ENCODE results near the gene CCDC92. TPM values are rescaled to one million over a fixed set of nuclear protein-coding genes. Genes with fewer than 3 reads are reported as not detected.
"Not testable (repeated sequence)": the region's sequence is repeated elsewhere in the genome, so short reads cannot be mapped to it uniquely, and the experiment has no call there.

Gene CCDC92
- polyA plus RNA-seq, 1 donor = 36.2 TPM

GRCh38 chr12:123924539-123924938 is 48.1 kb downstream of the CCDC92 start:
- no peak for DNase-seq
- H3K9me3 ChIP-seq (ENCODE audit: control insufficient read depth, low read depth, low read length) = no peaks in the 10 kb centered on the region
- H3K27ac ChIP-seq (ENCODE audit: low read length) = no peak overlapping the region
- no CpG with 5 or more reads among the region's 4 CpGs for WGBS (ENCODE audit: insufficient coverage, low lambda C conversion rate)
- no peaks in the 10 kb centered on the region for H3K27me3 ChIP-seq (ENCODE audit: control insufficient read depth, insufficient read depth, low read length)
- no peaks in the 10 kb centered on the region for H3K4me1 ChIP-seq (ENCODE audit: control insufficient read depth, insufficient read depth, low read length)
- H3K4me3 ChIP-seq (ENCODE audit: low read length) = no peak overlapping the region
- H3K36me3 ChIP-seq (ENCODE audit: control insufficient read depth, insufficient read depth, low read length) = no peaks in the 10 kb centered on the region

GRCh38 chr12:123923927-123924326 is 48.7 kb downstream of the CCDC92 start:
- Histone ChIP-seq H3K9me3 (ENCODE audit: control insufficient read depth, low read depth, low read length) (no peaks in the 10 kb centered on the region), H3K4me3 (ENCODE audit: low read length) (no peak overlapping the region), H3K36me3 (ENCODE audit: control insufficient read depth, insufficient read depth, low read length) (no peaks in the 10 kb centered on the region), H3K27ac (ENCODE audit: low read length) (no peak overlapping the region), H3K4me1 (ENCODE audit: control insufficient read depth, insufficient read depth, low read length) (no peaks in the 10 kb centered on the region), H3K27me3 (ENCODE audit: control insufficient read depth, insufficient read depth, low read length) (no peaks in the 10 kb centered on the region)
- WGBS (ENCODE audit: insufficient coverage, low lambda C conversion rate) = no CpG with 5 or more reads among the region's 7 CpGs
- DNase-seq = no peak

GRCh38 chr12:123923038-123923437 is 49.6 kb downstream of the CCDC92 start:
- Histone ChIP-seq H3K4me3 (ENCODE audit: low read length) (no peak overlapping the region), H3K36me3 (ENCODE audit: control insufficient read depth, insufficient read depth, low read length) (no peaks in the 10 kb centered on the region), H3K27me3 (ENCODE audit: control insufficient read depth, insufficient read depth, low read length) (no peaks in the 10 kb centered on the region), H3K9me3 (ENCODE audit: control insufficient read depth, low read depth, low read length) (no peaks in the 10 kb centered on the region), H3K27ac (ENCODE audit: low read length) (no peak overlapping the region), H3K4me1 (ENCODE audit: control insufficient read depth, insufficient read depth, low read length) (no peaks in the 10 kb centered on the region)
- no CpG with 5 or more reads among the region's 2 CpGs for WGBS (ENCODE audit: insufficient coverage, low lambda C conversion rate)
- DNase-seq = no peak

- DNase-seq = no peak
- H3K4me1 ChIP-seq (ENCODE audit: control insufficient read depth, insufficient read depth, low read length) = no peaks in the 10 kb centered on the region
- WGBS (ENCODE audit: insufficient coverage, low lambda C conversion rate) = 60% methylated on average over 1 of the region's 3 CpGs
- H3K27ac ChIP-seq (ENCODE audit: low read length) = no peak overlapping the region
- no peaks in the 10 kb centered on the region for H3K36me3 ChIP-seq (ENCODE audit: control insufficient read depth, insufficient read depth, low read length)
- H3K27me3 ChIP-seq (ENCODE audit: control insufficient read depth, insufficient read depth, low read length) = no peaks in the 10 kb centered on the region
- H3K4me3 ChIP-seq (ENCODE audit: low read length) = no peak overlapping the region
- H3K9me3 ChIP-seq (ENCODE audit: control insufficient read depth, low read depth, low read length) = no peaks in the 10 kb centered on the region
Measured at GRCh38 chr12:123919980-123920360, 52.7 kb downstream of the CCDC92 start.

- no peak overlapping the region for H3K4me3 ChIP-seq (ENCODE audit: low read length)
- no peaks in the 10 kb centered on the region for H3K36me3 ChIP-seq (ENCODE audit: control insufficient read depth, insufficient read depth, low read length)
- H3K9me3 ChIP-seq (ENCODE audit: control insufficient read depth, low read depth, low read length) = no peaks in the 10 kb centered on the region
- no peaks in the 10 kb centered on the region for H3K4me1 ChIP-seq (ENCODE audit: control insufficient read depth, insufficient read depth, low read length)
- no peaks in the 10 kb centered on the region for H3K27me3 ChIP-seq (ENCODE audit: control insufficient read depth, insufficient read depth, low read length)
- no peak overlapping the region for H3K27ac ChIP-seq (ENCODE audit: low read length)
- WGBS (ENCODE audit: insufficient coverage, low lambda C conversion rate) = no CpG with 5 or more reads among the region's 19 CpGs
- DNase-seq = no peak
Measured at GRCh38 chr12:123917337-123917850, 55.2 kb downstream of the CCDC92 start.

- H3K27me3 ChIP-seq (ENCODE audit: control insufficient read depth, insufficient read depth, low read length) = no peaks in the 10 kb centered on the region
- H3K9me3 ChIP-seq (ENCODE audit: control insufficient read depth, low read depth, low read length) = no peaks in the 10 kb centered on the region
- no peak overlapping the region for H3K4me3 ChIP-seq (ENCODE audit: low read length)
- no peaks in the 10 kb centered on the region for H3K4me1 ChIP-seq (ENCODE audit: control insufficient read depth, insufficient read depth, low read length)
- DNase-seq = no peak
- H3K27ac ChIP-seq (ENCODE audit: low read length) = no peak overlapping the region
- H3K36me3 ChIP-seq (ENCODE audit: control insufficient read depth, insufficient read depth, low read length) = no peaks in the 10 kb centered on the region
- 80% methylated on average over 1 of the region's 5 CpGs for WGBS (ENCODE audit: insufficient coverage, low lambda C conversion rate)
Measured at GRCh38 chr12:123916729-123917128, 55.9 kb downstream of the CCDC92 start.

GRCh38 chr12:123914726-123915333 is 57.8 kb downstream of the CCDC92 start:
- DNase-seq = no peak
- Histone ChIP-seq H3K27me3 (ENCODE audit: control insufficient read depth, insufficient read depth, low read length) (no peaks in the 10 kb centered on the region), H3K9me3 (ENCODE audit: control insufficient read depth, low read depth, low read length) (no peaks in the 10 kb centered on the region), H3K36me3 (ENCODE audit: control insufficient read depth, insufficient read depth, low read length) (no peaks in the 10 kb centered on the region), H3K4me1 (ENCODE audit: control insufficient read depth, insufficient read depth, low read length) (no peaks in the 10 kb centered on the region), H3K27ac (ENCODE audit: low read length) (no peak overlapping the region), H3K4me3 (ENCODE audit: low read length) (no peak overlapping the region)
- no CpG with 5 or more reads among the region's 20 CpGs for WGBS (ENCODE audit: insufficient coverage, low lambda C conversion rate)

GRCh38 chr12:123912415-123913380 is 59.9 kb downstream of the CCDC92 start:
- Histone ChIP-seq H3K4me3 (ENCODE audit: low read length) (no peak overlapping the region), H3K36me3 (ENCODE audit: control insufficient read depth, insufficient read depth, low read length) (no peaks in the 10 kb centered on the region), H3K9me3 (ENCODE audit: control insufficient read depth, low read depth, low read length) (no peaks in the 10 kb centered on the region), H3K27ac (ENCODE audit: low read length) (no peak overlapping the region), H3K4me1 (ENCODE audit: control insufficient read depth, insufficient read depth, low read length) (no peaks in the 10 kb centered on the region), H3K27me3 (ENCODE audit: control insufficient read depth, insufficient read depth, low read length) (no peaks in the 10 kb centered on the region)
- DNase-seq = no peak
- WGBS (ENCODE audit: insufficient coverage, low lambda C conversion rate) = 90% methylated on average over 3 of the region's 25 CpGs

- H3K4me1 ChIP-seq (ENCODE audit: control insufficient read depth, insufficient read depth, low read length); H3K27ac ChIP-seq (ENCODE audit: low read length); H3K36me3 ChIP-seq (ENCODE audit: control insufficient read depth, insufficient read depth, low read length); H3K27me3 ChIP-seq (ENCODE audit: control insufficient read depth, insufficient read depth, low read length); H3K4me3 ChIP-seq (ENCODE audit: low read length); H3K9me3 ChIP-seq (ENCODE audit: control insufficient read depth, low read depth, low read length); DNase-seq: not testable (repeated sequence)
- no CpG with 5 or more reads among the region's 9 CpGs for WGBS (ENCODE audit: insufficient coverage, low lambda C conversion rate)
Measured at GRCh38 chr12:123911672-123912409, 60.8 kb downstream of the CCDC92 start.

GRCh38 chr12:123910761-123911193 is 61.9 kb downstream of the CCDC92 start:
- no peaks in the 10 kb centered on the region for H3K9me3 ChIP-seq (ENCODE audit: control insufficient read depth, low read depth, low read length)
- no peak for DNase-seq
- no peaks in the 10 kb centered on the region for H3K27me3 ChIP-seq (ENCODE audit: control insufficient read depth, insufficient read depth, low read length)
- H3K36me3 ChIP-seq (ENCODE audit: control insufficient read depth, insufficient read depth, low read length) = no peaks in the 10 kb centered on the region
- no peak overlapping the region for H3K4me3 ChIP-seq (ENCODE audit: low read length)
- H3K27ac ChIP-seq (ENCODE audit: low read length) = no peak overlapping the region
- no peaks in the 10 kb centered on the region for H3K4me1 ChIP-seq (ENCODE audit: control insufficient read depth, insufficient read depth, low read length)
- WGBS (ENCODE audit: insufficient coverage, low lambda C conversion rate) = no CpG with 5 or more reads among the region's 5 CpGs
